Cerebellar cortex (tissue), 1 donor: ENCODE results near the gene TTN.

Experiments used
- DNase-seq: peaks from one replicate; pipeline ENCODE4 v3.0.0-alpha.2; 2015; ENCODE audit warnings: low spot score

The TTN gene

GRCh38 chr2:178650554-178650953 lies 156.7 kb downstream of the TTN start:
- DNase-seq: no peak

GRCh38 chr2:178644919-178645318 lies 162.3 kb downstream of the TTN start:
- DNase-seq: no peak

GRCh38 chr2:178641498-178641897 lies 165.7 kb downstream of the TTN start:
- DNase-seq: no peak

- DNase-seq: no peak
Observed at GRCh38 chr2:178635897-178636296, 171.3 kb downstream of the TTN start.

GRCh38 chr2:178632729-178633128 lies 174.5 kb downstream of the TTN start:
- DNase-seq: no peak

- no peak for DNase-seq
Observed at GRCh38 chr2:178630581-178630980, 176.6 kb downstream of the TTN start.

GRCh38 chr2:178629463-178629862 lies 177.8 kb downstream of the TTN start:
- DNase-seq: no peak

GRCh38 chr2:178628605-178629004 lies 178.6 kb downstream of the TTN start:
- DNase-seq: no peak

GRCh38 chr2:178627401-178627800 lies 179.8 kb downstream of the TTN start:
- no peak for DNase-seq

- no peak for DNase-seq
Observed at GRCh38 chr2:178615969-178616368, 191.3 kb downstream of the TTN start.

GRCh38 chr2:178602901-178603300 lies 204.3 kb downstream of the TTN start:
- DNase-seq: no peak

GRCh38 chr2:178592655-178593054 lies 214.6 kb downstream of the TTN start:
- DNase-seq: no peak

GRCh38 chr2:178589335-178589734 lies 217.9 kb downstream of the TTN start:
- no peak for DNase-seq

GRCh38 chr2:178584666-178585065 lies 222.6 kb downstream of the TTN start:
- DNase-seq: no peak

GRCh38 chr2:178579006-178579405 lies 228.2 kb downstream of the TTN start:
- DNase-seq: no peak

GRCh38 chr2:178574789-178575188 lies 232.4 kb downstream of the TTN start:
- no peak for DNase-seq

GRCh38 chr2:178568227-178568626 lies 239.0 kb downstream of the TTN start:
- DNase-seq: no peak

- no peak for DNase-seq
Observed at GRCh38 chr2:178553047-178553446, 254.2 kb downstream of the TTN start.

GRCh38 chr2:178550352-178550751 lies 256.9 kb downstream of the TTN start:
- DNase-seq: no peak

- DNase-seq: no peak
Observed at GRCh38 chr2:178542569-178542968, 264.7 kb downstream of the TTN start.

- DNase-seq: no peak
Observed at GRCh38 chr2:178542161-178542560, 265.1 kb downstream of the TTN start.

GRCh38 chr2:178536037-178536436 lies 271.2 kb downstream of the TTN start:
- DNase-seq: no peak

GRCh38 chr2:178531168-178531567 lies 276.1 kb downstream of the TTN start:
- no peak for DNase-seq

GRCh38 chr2:178530625-178531142 lies 276.5 kb downstream of the TTN start:
- no peak for DNase-seq

GRCh38 chr2:178530131-178530530 lies 277.1 kb downstream of the TTN start:
- DNase-seq: no peak
